GM12891 (cell line): Measurements from ENCODE around the gene ACSL4.
"Not testable (repeated sequence)": the region's sequence is repeated elsewhere in the genome, so short reads cannot be mapped to it uniquely, and the experiment has no call there.

Source experiments
- DNase-seq: peaks from one replicate; pipeline ENCODE4 v3.0.0; 2011; ENCODE audit warnings: low spot score; ENCODE audit not compliant: insufficient read length
- FAIRE-seq: peaks from 2 replicates; lab custom pipeline; 2011; peaks lifted over from hg19 to GRCh38; lab: Jason Lieb, UNC
- PAX5 ChIP-seq: IDR thresholded peaks from 2 replicates; pipeline ENCODE4 v1.6.1; 2011; ENCODE audit warnings: low read length, moderate library complexity, mild to moderate bottlenecking; ENCODE audit not compliant: insufficient read depth, severe bottlenecking
- POLR2A ChIP-seq: IDR thresholded peaks from 2 replicates; pipeline ENCODE4 v1.6.1; 2011; ENCODE audit warnings: low read depth, low read length, control low read depth
- POLR2AphosphoS5 ChIP-seq: IDR thresholded peaks from 2 replicates; pipeline ENCODE4 v1.6.1; 2011; ENCODE audit warnings: low read depth, low read length, control low read depth
- POU2F2 ChIP-seq: IDR thresholded peaks from 2 replicates; pipeline ENCODE4 v1.6.1; 2011; ENCODE audit warnings: low read depth, mild to moderate bottlenecking, control low read depth, low read length, moderate library complexity
- SPI1 ChIP-seq: IDR thresholded peaks from 2 replicates; pipeline ENCODE4 v1.6.1; 2011; ENCODE audit warnings: low read depth, low read length, control low read depth
- TAF1 ChIP-seq: IDR thresholded peaks from 2 replicates; pipeline ENCODE4 v1.6.1; 2011; ENCODE audit warnings: low read depth, low read length, control low read depth

The ACSL4 gene

DNA sequence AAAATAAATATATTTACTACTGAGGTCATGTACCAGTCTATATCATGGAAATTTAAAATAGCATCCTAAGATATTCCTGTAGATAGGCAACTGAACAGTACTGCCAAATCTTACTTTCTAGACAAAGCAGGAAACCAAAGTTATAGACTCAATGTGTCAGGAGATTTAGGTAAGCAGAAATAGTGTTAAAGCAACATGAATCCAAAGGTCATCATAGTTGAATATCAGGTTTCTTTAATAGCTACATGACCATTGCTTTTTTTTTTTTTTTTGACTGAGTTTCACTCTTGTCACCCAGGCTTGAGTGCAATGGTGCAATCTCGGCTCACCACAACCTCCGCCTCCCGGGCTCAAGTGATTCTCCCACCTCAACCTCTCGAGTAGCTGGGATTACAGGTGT, 20.2 kb upstream of the ACSL4 start:
- TF ChIP-seq POLR2AphosphoS5 (no peak), SPI1 (no peak), PAX5 (no peak), POLR2A (no peak), POU2F2 (no peak), TAF1 (no peak)
- no peak for DNase-seq
- no peak for FAIRE-seq

DNA sequence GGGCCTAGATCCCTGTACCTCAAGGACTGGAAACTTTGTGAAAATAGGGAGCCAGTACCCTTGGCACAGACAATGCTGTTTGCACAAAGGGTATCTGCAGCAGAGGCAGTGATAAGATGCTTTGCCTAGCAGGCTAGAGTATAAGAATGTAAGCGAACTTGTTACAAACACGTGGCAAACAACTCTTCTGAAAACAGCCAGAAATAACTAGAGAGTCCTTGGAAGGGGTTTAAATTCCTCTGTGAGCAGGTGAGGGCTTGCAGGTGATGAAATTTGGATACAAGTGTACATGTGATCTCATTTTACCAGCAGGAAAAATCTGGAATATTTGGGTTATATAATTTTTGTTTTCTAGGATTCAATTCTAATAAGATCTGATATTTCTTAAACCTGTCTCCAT, 18.6 kb upstream of the ACSL4 start:
- FAIRE-seq (no peak), DNase-seq (no peak)
- TF ChIP-seq SPI1, result no peak
- TF ChIP-seq POLR2AphosphoS5, result no peak
- no peak for TF ChIP-seq POU2F2
- no peak for TF ChIP-seq POLR2A
- no peak for TF ChIP-seq PAX5
- TF ChIP-seq TAF1, result no peak

DNA sequence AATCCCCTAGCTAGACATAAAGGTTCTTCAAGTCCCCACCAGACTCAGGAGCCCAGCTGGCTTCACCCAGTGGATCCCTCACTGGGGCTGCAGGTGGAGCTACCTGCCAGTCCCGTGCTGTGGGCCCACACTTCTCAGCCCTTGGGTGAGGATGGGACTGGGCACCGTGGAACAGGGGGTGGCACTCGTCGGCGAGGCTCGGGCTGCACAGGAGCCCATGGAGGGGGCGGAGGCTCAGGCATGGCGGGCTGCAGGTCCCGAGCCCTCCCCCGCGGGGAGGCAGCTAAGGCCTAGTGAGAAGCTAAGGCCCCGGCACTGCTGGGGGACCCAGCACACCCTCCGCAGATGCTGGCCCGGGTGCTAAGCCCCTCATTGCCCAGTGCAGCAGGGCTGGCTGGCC, 16.1 kb upstream of the ACSL4 start:
- no peak for TF ChIP-seq TAF1
- no peak for TF ChIP-seq POLR2AphosphoS5
- TF ChIP-seq POLR2A, result no peak
- TF ChIP-seq SPI1, result no peak
- DNase-seq (no peak), FAIRE-seq (no peak)

DNA sequence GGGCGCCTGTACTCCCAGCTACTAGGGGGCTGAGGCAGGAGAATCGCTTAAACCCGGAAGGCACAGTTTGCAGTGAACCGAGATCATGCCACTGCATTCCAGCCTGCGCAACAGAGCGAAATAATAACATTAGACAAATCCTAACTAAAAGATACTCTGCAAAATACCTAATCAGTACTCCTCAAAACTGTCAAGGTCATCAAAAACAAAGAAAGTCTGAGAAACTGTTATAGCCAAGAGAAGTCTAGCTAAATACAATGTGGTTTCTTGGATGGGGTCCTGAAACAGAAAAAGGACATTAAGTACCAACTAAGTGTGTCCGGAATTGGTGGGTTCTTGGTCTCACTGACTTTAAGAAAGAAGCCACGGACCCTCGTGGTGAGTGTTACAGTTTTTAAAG, 14.6 kb upstream of the ACSL4 start:
- FAIRE-seq, result no peak

DNA sequence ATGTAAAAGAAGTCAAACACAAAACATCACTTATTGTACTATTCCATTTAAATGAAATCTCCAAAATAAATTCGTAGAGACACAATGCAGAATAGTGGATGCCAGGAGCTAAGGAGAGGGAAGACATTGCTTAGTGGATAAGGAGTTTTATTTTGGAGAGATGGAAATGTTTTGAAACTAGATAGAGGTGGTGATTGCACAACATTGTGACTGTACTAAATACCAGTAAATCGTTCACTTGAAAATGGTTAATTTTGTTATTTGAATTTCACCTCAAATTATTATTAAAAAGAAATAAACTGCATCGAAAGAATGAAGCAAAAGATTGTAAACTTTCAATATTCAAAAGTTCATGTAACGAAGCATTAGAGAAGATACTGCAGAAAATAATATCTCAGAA, 9.7 kb upstream of the ACSL4 start:
- DNase-seq, result no peak
- no peak for FAIRE-seq
- TF ChIP-seq TAF1 (no peak), POLR2AphosphoS5 (no peak), SPI1 (no peak), POLR2A (no peak), PAX5 (no peak), POU2F2 (no peak)

More for the DNA sequence above, 14.6 kb upstream of the ACSL4 start:
- TF ChIP-seq POLR2AphosphoS5, result no peak
- no peak for TF ChIP-seq POU2F2
- TF ChIP-seq POLR2A, result no peak
- no peak for TF ChIP-seq SPI1
- TF ChIP-seq TAF1, result no peak
- TF ChIP-seq PAX5, result no peak
- no peak for DNase-seq

DNA sequence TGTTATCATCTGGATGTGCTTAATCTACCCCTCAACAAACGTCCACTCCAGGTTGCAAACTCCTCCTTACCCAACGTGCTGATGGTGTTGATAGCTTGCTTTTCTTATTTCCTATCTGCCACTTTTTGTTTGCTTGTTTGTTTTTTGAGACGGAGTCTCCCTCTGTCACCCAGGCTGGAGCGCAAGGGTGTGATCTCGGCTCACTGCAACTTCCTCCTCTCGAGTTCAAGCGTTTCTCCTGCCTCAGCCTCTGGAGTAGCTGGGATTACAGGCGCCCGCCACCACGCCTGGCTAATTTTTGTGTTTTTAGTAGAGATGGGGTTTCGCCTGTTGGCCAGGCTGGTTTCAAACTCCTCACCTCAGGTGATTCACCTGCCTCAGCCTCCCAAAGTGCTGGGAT, 7.8 kb upstream of the ACSL4 start:
- DNase-seq, result not testable (repeated sequence)

DNA sequence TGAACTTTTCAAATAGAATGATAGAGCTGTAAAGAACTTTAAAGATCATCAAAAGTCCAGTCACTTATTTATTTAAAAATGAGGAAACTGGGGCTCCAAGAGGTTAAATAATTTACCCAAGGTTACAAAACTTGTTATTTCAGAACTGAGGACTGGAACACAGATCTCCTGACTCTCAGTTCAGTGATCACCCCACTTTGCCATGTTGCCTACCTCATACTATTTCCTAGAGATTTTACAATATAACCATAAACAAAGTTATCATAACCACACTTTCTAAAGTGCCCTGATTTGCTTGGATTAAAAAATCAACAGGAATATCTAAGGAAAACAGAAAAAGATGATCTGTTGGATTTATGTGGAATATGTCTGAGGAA, 7.4 kb upstream of the ACSL4 start:
- DNase-seq (no peak), FAIRE-seq (no peak)
- TF ChIP-seq POLR2A, result no peak
- no peak for TF ChIP-seq TAF1
- TF ChIP-seq POU2F2, result no peak
- TF ChIP-seq PAX5, result no peak
- no peak for TF ChIP-seq POLR2AphosphoS5
- TF ChIP-seq SPI1, result no peak

More for the DNA sequence above, 7.8 kb upstream of the ACSL4 start:
- not testable (repeated sequence) for FAIRE-seq

DNA sequence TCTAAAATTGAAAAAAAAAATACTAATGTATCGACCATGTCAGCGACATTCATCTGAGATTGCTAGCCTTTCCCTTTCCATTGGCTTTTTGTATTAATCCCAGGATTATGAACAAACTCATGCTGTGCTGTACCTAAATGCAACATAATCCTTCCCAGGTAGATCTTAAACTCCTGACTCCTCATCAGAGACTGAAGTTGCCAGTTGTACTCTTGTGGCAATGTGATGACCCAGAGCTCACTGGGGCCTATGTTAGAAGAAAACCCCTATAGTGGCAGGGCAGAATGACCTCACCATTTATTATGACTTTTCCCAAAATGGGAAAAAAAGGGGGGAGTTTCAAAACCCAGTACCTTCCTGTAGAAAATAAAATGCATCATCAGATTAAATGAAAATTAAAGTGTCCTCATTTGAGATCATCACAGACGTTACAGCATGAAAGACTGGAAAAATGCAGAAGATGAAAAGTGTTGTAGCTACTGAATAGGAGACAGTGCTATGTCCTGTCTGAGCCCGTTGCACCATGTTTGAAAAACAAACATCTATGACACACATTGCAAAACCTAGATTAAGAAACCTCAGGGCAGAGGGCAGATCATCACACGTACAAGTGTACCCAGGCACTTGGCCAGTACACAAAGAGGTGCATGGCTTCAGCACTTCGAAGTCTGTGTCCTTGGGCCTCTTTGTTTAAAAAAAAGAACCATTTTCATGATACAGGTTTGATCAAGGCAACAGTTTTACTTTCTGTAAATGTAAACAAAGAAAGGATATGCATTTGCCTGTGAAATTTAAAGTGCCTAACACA, 6.8 kb upstream of the ACSL4 start:
- TF ChIP-seq POLR2AphosphoS5, result no peak
- TF ChIP-seq PAX5, result no peak
- TF ChIP-seq SPI1, result no peak
- no peak for TF ChIP-seq POLR2A
- TF ChIP-seq TAF1, result no peak
- no peak for TF ChIP-seq POU2F2
- no peak for FAIRE-seq
- no peak for DNase-seq

DNA sequence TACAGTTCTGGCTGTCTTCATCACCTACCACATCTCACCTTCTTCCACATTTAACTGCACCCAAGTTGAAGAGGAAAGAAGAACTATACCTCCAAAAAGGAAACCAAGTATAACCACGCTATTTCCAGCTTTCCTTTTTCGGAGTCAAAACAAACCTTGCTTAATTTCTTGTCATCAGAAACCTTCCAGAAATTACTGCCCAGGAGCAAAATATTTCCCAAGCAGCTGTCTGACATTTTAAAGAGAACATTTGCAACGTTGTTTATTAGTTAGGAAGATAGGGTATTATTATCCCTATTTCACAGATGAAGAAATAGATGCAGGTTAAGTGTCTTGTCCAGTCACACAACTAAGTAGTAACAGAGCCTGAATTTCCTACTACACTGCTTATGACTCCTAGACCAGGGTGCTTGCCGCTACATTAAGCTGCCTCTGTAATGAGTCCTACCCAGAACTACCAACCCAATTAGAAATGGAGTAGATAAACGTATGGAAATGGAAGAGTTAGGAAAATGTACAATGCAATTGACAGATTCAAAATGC, 2.2 kb upstream of the ACSL4 start:
- DNase-seq (no peak), FAIRE-seq (no peak)
- TF ChIP-seq POLR2AphosphoS5 (no peak), PAX5 (no peak), POU2F2 (no peak), SPI1 (no peak), TAF1 (no peak), POLR2A (no peak)

DNA sequence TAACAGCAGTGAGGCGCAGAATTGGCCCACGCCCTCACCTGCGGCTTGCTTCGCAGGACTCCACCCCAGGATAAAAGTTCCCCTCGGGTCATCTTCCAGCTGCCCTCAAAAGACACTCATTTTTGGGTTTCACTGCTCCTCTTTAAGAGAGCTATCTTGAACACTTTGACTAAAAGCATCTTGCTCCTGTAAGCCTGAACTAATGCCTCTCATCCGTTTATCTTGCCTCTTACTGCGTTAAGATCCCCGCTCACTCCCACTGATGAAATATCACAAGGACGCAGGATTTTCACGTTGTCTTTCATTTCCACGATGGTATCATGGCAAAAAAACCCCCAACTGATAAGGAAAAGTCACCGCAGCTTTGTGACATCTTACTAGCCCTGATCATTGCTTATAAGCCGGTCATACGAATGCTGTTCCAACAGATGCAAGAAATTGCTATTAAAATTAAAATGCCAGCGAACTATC, 591 bp upstream of the ACSL4 start:
- FAIRE-seq (no peak), DNase-seq (no peak)
- TF ChIP-seq SPI1 (no peak), TAF1 (0 out of 2 replicates have a peak, but pooled peaks have one; percentile 7)
